GM21717 (cell line): ENCODE data around the gene DENND4C.
"Not testable (repeated sequence)": the region's sequence is repeated elsewhere in the genome, so short reads cannot be mapped to it uniquely, and the experiment has no call there.

Source experiments
- ATAC-seq: cut with Tn5 transposase; IDR thresholded peaks from one replicate; pipeline ENCODE4 v1.9.1; 2021; ENCODE audit warnings: mild to moderate bottlenecking, moderate library complexity; ENCODE audit not compliant: unreplicated experiment

Gene DENND4C

DNA sequence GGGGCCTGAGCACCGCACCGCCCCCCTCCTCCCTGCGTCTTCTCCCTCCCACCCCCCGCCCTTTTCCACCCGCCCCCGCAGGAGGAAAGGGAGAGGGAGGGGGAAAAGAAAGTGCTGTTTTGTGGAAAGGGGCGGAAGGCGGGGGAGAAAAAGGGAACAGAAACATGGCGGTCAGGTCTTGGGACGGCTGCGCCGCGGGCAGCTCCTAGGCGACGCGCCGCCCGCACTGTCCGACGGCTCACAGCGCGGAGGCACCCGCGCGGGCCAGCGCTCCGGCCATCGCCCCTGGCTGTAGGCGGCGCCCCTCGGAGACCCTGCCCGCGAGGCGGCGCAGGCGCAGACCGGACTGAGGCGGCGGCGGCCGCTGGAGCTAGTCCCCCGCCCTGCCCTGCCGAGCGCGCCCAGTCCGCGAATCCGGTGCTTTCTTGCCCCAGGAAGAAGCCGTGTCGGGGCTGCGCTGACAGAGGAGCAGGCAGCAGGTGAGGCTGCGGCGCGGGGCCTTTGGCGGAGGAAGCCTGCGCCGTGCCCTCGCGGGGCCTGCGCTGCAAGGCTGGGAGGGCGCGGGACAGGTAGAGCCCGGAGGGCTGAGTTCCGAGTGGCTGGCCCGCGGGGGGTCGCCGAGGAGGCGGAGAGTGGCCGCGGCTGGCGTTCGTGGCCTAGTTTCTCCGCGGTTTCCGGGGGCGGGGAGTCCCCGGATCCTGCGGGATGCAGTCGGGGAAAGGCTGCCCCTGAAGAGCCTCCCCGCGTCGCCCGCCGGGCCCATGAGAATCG lies at the start of gene DENND4C:
Gene DENND4C, plus strand, starts transcription at position 339 of the 771 bp plus-strand sequence. CDS start 45,482 bp downstream, outside the sequence.
- peak; percentile 72 for ATAC-seq

DNA sequence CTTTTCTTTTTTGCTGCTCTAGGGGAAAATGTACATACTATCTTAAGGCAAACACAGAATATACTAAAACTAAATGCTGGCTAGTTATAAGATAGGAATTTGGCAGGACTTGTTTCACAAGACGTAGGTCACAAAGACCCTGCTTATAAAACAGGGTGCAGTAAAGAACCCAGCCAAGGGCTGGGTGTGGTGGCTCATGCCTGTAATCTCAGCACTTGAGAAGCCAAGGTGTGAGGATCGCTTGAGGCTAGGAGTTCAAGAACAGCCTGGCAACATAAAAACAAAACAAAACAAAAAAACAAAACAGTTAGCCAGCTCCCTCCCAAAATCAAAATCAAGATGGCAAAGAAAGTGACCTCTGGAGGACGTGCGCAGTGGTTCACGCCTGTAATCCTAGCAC lies 49.5 kb upstream of the DENND4C start:
- no peak for ATAC-seq

- no peak for ATAC-seq
Measured at GRCh38 chr9:19181561-19181960, 48.9 kb upstream of the DENND4C start.

DNA sequence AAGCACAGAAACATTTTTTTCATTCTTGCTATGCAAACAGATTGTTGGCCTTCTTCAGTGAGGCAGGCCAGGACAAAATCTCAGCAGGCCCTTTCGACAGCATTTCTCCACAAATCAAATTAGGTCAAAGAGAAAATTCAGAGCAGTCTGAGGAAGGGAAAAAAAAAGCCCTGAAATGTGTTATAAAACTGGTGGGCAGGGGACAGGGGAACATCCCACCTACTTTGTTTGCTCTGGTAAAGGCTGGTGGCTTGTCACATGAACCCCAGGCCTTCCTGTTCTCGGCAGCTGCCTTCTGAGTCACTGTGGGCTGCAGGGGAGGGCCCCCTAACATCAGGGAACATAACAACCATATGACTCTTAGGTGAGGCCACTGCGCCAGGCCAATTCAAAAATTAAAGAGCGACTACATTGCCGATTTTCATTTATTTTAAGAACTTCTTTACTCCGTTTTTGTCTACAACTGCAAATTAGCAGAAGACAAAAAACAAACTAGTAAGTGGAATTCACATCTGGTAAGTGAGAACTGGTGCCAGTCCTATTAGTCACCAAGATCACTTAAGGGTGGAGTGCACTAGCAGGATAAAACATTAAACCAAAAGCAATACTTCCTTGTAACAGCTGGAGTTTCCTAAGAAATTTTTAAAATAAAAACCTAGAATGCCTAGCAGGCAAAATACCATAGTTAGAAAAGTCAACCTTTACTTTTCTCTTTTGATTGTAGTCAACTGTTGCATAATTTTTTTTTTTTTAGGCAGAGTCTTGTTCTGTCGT lies 46.2 kb upstream of the DENND4C start:
- ATAC-seq = peak; percentile 98

- ATAC-seq = no peak
Measured at GRCh38 chr9:19185191-19185590, 45.3 kb upstream of the DENND4C start.

DNA sequence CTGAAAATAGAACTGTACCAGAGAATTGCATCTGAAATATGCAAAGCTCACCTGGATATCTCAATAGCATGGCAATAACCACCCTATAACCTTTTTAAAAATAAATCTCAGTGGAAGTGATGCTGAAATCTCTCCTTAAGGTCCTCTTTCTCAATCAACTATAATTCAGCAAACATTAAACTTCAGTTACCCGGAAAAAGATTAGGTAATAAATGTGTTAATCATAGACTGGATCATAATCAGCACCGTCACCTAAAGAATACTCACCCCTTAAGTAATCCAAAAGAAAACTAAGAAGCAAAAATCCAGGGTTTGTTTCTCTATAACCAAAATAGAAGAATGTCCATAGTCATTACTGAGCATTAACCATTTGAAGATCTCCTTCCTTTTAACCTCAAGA lies 44.3 kb upstream of the DENND4C start:
- ATAC-seq = no peak

DNA sequence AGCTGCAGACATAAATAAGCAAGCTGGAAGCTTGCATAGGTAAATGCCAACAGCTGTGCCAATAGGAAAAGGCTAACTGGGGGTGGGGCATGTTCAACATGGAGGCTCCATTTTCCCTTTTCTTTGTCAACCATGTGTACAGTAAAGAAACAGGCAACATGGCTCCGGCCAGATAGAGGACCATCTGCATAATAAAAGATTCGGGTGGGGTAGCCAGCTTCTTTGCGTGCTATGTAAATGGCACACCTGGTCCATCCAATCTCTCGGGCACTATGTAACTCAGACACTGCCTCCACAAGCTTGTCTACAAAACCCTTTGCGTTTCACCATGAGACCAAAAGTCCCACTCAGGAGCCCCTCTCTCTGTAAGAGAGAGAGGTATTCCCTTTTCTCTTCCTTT lies 41.7 kb upstream of the DENND4C start:
- no peak for ATAC-seq

GRCh38 chr9:19192202-19193028 lies 38.1 kb upstream of the DENND4C start:
- no peak for ATAC-seq

DNA sequence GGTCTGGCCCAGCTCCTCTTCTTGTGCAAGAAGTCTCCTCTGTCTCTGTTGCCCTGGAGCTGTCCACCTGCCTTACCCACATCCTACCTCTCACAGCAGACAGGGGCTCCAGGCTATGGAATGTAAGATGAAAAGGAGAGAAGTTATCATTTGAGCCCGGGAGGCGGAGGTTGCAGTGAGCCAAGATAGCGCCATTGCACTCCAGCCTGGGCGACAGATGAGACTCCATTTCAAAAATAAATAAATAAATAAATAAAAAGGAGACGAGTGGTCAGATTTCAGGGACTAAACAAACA lies 37.5 kb upstream of the DENND4C start:
- ATAC-seq = no peak

- ATAC-seq = not testable (repeated sequence)
Measured at GRCh38 chr9:19193358-19193973, 37.0 kb upstream of the DENND4C start.

GRCh38 chr9:19198406-19198805 lies 32.1 kb upstream of the DENND4C start:
- ATAC-seq = no peak

DNA sequence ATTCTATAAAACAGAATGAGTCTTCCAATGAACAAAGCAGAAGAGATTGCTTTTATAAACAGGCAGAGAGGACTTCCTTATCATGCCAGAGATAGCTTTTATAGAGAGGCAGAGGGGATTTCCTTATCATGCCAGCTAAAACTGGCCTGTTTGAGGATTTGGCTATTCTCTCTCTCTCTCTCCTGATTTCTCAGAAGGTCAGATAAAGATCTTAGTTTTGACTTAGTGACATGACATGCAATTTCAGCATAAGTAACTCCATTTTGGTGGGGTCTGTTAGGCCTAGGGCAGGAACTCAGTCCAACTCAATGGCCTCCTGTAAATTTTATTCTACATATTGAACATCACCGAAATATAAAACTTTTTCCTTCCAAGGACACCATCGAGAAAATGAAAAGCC lies 31.5 kb upstream of the DENND4C start:
- ATAC-seq = no peak

DNA sequence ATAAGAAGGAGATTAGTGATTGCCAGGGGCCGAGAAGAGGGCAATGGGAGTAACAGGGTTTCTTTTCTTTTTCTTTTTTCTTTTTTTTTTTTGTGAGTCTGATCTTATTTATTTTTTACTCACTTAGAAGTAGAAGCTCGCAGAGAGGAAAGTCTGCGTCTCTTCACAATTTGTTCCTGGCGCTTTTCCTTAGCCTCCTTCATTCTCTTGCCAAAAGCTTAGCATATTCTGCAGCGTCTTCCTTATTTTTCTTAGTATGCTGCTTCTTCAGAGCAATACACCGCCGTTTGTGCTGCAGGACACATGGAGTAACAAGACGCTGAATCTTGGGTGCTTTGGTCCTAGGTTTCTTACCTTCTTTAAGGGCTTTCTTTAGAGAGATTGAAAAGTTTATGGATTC lies 30.3 kb upstream of the DENND4C start:
- ATAC-seq = no peak

GRCh38 chr9:19201899-19202891 lies 28.3 kb upstream of the DENND4C start:
- no peak for ATAC-seq

DNA sequence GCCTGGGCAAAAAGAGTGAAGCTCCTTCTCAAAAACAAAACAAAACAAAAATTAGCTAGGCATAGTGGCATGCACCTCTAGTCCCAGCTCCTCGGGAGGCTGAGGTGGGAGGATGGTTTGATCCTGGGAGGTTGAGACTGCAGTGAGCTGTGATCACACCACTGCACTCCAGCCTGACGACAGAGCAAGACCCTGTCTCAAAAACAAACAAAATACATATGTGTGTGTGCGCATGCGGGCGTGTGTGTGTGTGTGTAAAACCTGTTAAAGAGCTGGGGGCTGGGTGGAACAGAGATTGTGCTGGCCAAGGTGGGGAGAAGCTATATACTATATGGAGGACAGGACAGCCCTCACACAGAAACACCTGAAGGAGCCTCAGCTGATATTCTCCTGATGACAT lies 27.4 kb upstream of the DENND4C start:
- ATAC-seq = no peak

GRCh38 chr9:19208653-19209052 lies 21.8 kb upstream of the DENND4C start:
- ATAC-seq = no peak

DNA sequence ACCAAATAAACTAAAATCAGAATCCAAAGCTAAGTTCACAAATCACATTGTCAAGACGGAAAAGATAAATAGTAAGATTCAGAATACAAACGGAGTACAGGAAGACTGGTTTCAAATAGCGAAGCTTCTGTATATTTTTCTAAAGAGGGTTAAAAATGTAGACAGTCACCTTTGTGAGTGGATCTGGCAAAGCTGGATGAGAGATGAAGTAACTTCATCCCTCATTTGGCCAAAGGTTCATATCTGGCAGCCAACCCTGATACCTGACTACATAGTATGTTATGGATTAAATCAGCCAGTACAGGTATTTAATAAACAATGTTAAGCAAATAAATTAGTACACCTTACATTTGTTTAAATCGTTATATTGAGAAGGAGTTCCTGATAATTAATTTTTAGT lies 21.3 kb upstream of the DENND4C start:
- no peak for ATAC-seq

DNA sequence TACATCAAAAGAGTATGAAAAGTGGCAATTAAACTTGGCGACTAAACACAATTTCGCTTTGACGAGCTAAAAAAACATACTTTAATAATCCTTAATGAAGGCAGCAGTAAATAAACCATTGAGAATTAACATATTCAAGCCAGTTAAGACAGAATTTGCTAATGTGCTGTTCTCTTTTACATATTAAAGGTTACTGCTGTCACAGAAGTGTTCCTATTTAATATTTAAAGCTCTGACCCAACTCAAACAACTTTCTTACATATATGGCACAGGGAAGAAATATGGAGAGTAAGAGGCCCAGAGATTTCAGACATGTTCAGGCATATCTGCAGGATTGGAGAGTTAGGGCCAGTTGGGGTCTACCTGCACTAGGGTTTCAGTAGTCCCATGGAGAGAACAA lies 16.7 kb upstream of the DENND4C start:
- no peak for ATAC-seq

GRCh38 chr9:19216466-19216865 lies 14.0 kb upstream of the DENND4C start:
- no peak for ATAC-seq

- ATAC-seq = no peak
Measured at GRCh38 chr9:19221326-19221725, 9.2 kb upstream of the DENND4C start.
